GM19193 (cell line): ENCODE results near the gene RAPGEF4.

ENCODE experiments used
- POLR2A ChIP-seq: IDR thresholded peaks from 4 replicates; pipeline ENCODE4 v1.6.1; 2011; ENCODE audit not compliant: insufficient read depth, insufficient read length; ENCODE audit errors: extremely low read depth

Gene RAPGEF4

GRCh38 chr2:173076581-173077345, 341.1 kb downstream of the RAPGEF4 start:
- TF ChIP-seq POLR2A = no peak

- TF ChIP-seq POLR2A = no peak
Observed at GRCh38 chr2:173077506-173078177, 342.0 kb downstream of the RAPGEF4 start.

- TF ChIP-seq POLR2A = no peak
Observed at GRCh38 chr2:173079141-173079540, 343.5 kb downstream of the RAPGEF4 start.

GRCh38 chr2:173079973-173080860, 344.6 kb downstream of the RAPGEF4 start:
- no peak for TF ChIP-seq POLR2A

- TF ChIP-seq POLR2A = no peak
Observed at GRCh38 chr2:173086518-173087213, 351.0 kb downstream of the RAPGEF4 start.

DNA sequence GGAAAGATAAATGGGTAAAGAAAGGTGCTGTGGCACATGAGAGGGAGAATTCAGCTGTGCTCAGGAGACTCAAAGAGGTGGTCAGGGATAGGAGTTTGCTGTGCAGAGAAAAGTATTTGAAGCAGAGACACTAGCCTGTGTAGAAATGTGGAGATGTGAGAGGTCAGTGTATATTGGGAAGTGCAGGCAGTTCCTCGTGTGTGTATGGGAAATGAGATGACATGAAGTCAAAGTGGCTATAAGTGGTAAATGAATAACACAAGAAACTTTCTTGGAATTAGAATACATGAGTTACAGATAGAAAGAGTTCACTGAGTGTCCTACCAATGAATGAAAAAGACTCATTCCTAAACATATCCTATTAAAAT, 351.6 kb downstream of the RAPGEF4 start:
- no peak for TF ChIP-seq POLR2A

DNA sequence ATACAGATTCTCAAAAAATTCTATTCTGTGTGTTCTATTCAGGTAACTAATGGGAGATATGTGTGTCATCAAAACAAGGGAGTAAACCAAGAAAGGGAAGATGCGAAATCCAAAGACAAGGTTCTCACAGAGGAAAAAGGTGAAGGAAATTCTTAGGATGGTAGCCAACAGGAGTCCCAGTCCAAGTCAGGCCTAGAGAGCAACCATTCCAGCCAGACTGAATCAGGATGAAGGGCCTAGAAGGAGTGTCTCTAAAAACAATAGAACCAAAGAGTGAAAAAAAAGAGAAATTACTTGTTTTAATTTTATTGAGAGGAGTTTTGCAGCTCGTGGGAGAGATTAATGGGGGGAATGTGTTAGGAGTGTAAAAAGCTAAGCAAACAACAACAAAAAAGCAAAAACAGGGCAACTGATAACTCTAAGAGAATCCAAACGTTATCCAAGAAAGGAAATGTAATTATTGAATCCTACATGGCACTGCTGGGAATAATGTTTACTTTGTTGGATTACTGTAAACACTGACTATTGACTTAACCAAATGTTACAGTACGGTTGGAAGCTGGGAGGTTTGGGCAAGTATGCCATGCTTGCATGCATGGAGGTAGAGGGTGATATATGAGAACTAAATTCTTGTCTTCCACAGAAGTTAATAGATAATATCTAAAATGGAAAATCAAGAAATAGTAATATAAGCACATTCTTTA, 352.3 kb downstream of the RAPGEF4 start:
- no peak for TF ChIP-seq POLR2A

- no peak for TF ChIP-seq POLR2A
Observed at GRCh38 chr2:173090276-173090877, 354.7 kb downstream of the RAPGEF4 start.

DNA sequence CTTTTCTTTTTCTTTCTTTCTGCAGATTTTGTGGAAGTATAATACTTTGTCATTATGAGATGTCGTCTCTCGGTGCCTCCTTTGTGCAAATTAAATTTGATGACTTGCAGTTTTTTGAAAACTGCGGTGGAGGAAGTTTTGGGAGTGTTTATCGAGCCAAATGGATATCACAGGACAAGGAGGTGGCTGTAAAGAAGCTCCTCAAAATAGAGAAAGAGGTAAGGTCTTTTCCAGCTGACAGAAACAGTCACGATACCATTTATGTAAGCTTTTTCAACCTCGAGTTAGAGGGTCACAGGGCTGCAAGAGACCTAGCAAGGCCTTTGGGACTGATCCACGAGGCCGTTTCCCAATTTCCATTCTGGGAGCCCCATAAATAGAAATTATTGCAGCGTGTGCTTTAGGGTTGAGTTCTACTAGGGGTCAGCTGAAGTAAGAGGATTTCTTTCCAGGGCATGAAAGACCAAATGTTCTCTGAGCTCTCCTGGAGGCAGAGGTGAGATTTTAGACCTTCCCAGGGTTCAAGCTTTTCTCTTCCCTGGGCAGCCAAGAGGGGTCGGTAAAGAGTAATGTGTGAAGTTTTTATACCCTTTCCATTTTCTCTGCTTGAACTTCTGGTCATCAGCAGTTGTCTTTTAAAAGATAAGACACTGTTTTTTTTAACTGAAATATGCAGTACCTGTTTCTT, 355.5 kb downstream of the RAPGEF4 start:
- TF ChIP-seq POLR2A = no peak

GRCh38 chr2:173091910-173092309, 356.3 kb downstream of the RAPGEF4 start:
- TF ChIP-seq POLR2A = no peak

GRCh38 chr2:173092844-173093402, 357.3 kb downstream of the RAPGEF4 start:
- no peak for TF ChIP-seq POLR2A

DNA sequence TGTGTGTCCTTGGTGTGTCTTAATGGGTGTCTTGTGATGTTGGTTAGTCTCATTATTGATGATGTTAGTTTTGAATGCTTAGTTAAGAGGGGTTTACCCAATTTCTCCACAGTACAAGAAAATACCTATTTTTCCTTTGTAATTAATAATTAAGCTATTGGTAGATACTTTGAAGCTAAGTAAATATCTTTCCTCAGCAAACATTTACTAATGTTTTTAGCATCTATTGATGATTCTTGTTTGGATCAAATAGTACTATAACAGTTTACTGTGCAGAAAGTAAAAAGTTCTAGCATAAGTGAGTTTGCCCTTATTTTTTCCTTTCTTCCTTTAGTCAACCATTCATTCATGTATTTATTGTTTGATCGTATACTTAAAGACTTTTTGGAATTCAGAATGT, 359.1 kb downstream of the RAPGEF4 start:
- no peak for TF ChIP-seq POLR2A

GRCh38 chr2:173095356-173095755, 359.7 kb downstream of the RAPGEF4 start:
- TF ChIP-seq POLR2A = no peak

DNA sequence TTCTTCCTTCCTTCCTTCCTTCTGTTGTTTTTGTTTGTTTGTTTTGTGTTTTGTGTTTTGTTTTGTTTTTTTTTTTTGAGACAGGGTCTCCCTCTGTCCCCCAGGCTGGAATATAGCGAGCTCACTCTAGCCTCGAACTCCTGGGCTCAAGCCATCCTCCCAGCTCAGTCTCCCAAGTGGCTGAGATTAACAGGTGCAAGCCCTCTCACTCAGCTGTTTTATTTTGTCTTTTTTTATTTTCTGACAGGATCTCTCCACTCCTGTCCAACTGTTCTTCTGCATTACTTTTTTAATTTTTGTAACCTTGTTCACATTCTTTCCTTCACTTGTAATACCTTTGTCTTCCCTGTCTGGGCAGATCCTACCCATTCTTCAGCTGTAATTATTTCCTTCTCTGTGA, 363.6 kb downstream of the RAPGEF4 start:
- no peak for TF ChIP-seq POLR2A

GRCh38 chr2:173099804-173100203, 364.2 kb downstream of the RAPGEF4 start:
- TF ChIP-seq POLR2A = no peak
